ENCODE measurements around the gene SOWAHA. TPM values are rescaled to one million over a fixed set of nuclear protein-coding genes. Genes with fewer than 3 reads are reported as not detected.
A peak's percentile ranks its signal among the peaks of the same experiment; 100 is the strongest.

The SOWAHA gene
- polyA plus RNA-seq, 1 donor: 4.0 TPM

DNA sequence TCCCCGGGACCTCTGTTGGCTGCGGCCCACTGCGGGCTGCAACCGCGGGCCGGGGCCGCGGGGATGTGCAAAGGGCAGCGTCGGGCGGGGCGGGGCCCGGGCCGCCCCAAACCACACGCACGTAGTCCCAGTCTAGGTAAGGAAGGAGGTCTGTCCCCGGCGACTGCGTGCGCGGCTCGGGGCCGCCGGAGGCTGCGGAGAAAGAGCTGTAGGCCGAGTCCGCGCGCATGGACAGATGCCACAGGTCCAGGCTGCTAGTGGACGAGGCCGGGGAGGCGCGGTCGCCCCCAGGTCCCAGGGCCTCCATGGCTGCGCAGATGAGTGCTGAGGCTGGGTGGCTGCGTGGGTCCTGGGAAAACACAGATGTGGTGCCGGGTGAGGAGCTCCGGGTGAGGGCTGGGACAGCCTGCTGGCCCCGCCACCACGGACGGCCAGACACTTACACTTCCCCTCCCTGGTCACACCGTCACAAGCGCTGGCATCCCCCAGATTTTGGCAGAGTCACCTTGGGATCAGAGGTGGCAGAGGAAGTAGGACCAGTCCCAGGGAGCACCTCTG is 12.8 kb downstream of the SOWAHA start:
- DNase-seq: no peak

DNA sequence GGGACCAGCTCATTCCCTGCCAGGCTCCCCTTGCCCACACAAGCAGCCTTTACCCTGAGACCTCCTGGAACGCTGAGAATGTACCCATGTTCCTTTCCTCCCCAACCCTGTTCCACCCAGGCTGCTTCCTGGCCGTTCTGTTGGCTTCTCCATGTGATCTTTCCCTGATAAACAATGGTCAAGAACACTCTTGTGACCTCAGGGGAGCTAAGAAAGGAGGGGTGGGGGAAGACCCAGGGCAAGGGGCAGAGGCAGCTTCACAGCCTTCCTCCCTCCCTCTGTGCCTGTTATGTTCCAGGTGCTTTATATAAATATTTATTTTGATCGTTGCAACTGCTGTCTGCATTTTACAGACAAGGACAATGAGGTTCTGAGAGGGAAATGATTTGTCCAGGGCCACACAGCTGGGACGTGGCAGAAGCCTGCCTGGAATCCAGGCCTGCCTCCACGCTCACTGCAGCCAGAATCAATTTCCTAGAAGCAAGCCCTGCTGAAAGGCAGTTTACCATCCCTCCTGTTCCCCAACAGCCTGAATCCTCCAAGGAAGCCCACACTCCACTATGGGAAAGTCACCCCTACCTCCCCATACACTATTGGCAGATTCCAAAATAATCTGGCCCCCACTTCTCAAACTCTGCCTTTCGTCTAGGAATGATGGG is 13.5 kb downstream of the SOWAHA start:
- no peak for DNase-seq

DNA sequence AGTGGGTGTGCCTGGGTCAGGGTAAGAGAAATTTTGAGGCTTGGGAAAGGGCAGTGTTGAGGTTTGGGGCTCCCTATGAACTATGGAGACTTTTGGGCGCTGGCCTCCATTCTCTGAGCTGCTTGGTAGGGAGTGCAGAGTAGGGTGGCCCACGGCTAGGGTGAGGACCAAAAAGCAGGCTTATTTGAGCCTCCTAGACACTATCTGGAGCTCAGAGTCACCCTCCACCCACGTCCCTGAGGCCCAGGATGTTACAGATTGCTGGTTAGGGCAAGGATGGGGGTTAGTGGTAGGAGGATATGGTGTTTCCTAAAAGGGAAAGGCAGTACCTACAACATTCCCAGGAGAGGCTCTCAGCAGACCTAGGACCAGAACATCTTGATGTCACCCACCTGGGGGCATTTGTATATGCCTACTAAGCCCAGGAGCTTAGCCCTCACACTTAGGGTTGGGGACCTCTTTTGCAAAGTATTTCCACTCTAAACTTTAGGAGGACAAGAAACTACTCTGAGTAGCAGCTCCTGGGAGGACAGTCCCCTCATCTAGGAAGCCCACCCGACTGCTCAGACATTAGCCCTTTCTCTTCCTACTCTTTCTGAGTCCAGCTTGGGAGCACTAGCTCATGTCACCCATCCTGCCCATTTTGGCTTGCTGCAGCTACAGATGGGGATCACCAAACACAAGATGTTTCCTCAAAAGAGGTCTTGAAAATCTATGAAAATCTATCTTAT is 15.0 kb downstream of the SOWAHA start:
- DNase-seq: no peak

GRCh38 chr5:132828846-132829494 is 15.9 kb downstream of the SOWAHA start:
- DNase-seq: no peak

GRCh38 chr5:132829742-132830435 is 16.8 kb downstream of the SOWAHA start:
- DNase-seq: peak; percentile 77

DNA sequence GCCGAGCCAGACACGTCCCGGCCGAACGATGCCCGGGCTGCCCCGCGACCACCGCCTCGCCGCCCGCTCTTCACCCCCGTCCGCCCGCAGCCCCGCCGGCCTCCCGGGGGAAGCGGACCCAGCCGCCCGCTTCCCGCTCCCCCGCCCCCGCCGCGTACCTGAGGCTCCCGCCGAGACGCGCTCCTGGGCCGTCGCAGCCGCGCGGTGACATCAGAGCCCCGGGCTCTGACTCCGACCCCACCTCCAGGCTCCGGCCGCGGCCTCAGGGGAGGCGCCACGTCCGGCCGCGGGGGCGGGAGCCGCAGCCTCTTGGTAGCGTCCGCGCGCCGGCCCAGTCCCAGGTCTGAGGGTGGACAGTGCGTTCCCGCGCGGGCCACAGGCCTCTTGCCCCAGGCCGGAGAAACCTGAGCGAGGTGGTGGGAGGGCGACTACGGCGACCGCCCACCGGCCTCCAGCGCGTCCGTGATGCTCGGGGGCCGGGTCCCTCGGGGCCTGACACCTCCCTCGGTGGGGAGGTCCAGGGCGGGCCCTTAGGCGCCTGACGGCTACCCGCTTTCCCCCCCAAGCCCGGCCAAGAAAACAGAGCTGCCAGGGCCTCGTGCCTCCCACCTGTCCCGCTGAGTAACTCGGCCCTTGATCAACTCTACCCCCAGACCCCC is 17.5 kb downstream of the SOWAHA start, which contains the start of gene SHROOM1:
Gene SHROOM1 (minus strand): TSS at position 212 of the 659 bp plus-strand sequence. CDS start 4,507 bp downstream, outside the sequence.
- no peak for DNase-seq

DNA sequence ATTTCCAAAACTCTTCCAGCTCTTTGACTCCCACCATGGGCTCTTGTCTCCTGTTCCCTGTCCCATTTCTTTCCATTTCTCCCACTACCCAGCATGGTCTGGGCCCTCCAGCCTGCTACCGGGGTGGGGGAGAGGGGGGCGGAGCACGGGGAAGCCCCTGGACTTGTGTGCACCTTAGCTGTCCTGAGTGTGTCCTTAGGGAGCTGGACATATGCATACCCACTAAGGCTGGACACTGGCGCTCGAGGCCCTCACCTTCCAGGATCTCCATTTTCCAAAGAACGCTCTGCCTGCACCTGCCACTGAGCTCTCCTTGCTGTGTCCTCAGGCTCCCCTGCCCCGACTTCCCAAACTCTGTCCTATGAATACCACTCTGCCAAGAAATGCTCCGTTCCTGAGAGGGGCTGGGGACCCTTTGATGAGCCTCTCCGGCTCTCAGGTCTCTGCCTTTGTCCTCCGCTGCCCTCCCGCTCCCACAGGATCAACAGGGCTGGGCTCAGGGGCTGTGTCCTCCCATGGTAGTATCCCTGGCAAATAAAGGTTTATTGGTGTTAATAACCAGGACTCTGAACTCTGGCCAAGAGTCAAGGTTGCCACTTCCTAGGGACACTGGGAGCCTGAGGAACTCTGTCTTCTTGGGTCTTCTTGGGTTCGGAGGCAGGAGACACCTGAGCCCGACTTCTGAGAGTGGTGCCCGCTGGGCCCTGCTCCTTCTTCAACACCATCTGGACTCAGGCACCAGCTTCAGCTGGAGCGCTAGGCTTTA is 18.2 kb downstream of the SOWAHA start:
- no peak for DNase-seq

- no peak for DNase-seq
Observed at GRCh38 chr5:132832612-132833011, 19.5 kb downstream of the SOWAHA start.

DNA sequence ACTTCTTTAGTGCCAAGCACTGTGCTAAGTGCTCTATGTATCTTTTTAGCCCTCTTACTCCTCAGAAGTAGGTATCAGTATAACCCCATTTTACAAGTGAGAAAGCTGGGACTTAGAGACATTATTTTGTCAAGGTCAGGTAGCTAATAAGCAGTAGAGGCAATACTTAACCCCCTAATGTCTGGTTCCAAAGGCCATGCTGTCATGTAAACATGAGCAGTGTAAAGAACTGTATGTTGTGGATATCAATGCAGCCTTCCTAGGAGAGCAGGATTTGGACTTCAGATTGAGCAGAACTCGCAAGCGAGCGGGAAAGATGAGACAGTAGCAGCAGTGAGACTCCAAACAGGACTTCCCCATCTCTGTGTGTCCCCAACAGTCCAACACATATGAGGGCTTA is 21.0 kb downstream of the SOWAHA start:
- no peak for DNase-seq

DNA sequence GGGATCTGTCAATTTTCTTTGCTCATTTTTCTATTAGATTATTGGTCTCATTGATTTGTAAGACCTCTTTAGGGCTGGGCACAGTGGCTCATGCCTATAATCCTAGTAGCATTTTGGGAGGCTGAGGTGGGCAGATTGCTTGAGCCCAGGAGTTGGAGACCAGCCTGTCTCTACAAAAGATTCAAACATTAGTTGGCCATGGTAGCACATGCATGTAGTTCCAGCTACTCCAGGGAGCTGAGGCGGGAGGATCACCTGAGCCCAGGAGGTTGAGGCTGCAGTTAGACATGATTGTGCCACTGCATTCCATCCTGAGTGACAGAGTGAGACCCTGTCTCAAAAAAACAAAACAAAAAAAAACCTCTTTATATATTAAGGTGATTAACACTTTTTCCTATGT is 23.8 kb downstream of the SOWAHA start:
- no peak for DNase-seq

- DNase-seq: no peak
Observed at GRCh38 chr5:132837868-132838267, 24.8 kb downstream of the SOWAHA start.

DNA sequence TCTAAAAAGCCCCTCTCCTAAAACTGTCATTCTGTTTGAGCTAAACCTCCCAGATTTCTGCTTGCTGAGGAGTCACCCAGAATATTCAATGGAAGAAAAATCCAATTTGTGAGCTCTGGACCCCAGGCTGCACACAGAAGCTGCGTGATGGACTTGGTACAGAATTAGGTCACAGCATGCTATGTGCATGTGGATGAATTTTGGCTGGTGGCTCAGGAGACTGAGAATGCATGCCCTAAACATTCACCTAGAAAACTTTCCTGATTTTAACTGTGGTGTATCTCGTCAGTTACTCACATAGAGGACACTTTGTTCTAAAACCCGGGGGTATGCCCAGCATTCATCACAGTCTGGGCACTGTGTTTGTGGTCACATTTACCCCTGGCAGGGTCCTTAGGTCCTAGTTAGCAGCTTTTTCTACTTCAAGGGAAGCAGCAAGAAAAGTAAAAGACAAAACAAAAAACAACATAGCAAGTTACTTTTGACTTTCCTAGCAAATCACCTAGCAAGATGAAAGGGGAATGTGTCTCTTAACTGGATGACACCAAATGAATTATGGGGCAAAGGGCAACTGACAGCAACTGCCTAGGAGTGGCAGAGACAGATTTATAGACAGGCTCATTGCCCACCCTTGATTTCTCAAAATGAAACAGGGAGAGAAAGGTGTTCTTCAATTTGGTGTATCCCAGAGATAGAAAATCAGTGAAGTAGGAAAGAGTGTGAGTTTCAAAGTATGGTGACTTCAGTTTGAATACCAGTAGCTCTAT is 25.6 kb downstream of the SOWAHA start:
- DNase-seq: no peak

GRCh38 chr5:132839426-132840301 is 26.6 kb downstream of the SOWAHA start:
- DNase-seq: no peak

DNA sequence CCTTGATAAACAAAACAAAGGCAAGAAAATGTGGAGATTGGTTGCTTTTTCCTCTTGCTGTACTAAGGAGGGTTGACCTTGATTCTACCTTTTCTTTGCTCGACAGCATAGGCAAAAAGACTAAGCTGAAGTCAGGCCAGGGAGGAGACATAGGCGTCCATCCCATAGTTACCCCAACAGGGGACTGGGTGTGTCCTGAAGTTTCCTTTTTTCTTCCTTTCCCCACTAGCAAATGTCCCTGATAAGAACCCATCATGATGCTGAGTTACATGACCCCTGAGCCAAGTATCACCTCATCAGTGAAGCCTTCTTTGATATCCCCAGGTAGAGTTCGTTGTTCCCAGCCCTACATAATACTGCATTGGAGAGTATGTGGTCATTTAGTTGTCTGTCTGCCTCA is 27.2 kb downstream of the SOWAHA start:
- no peak for DNase-seq

DNA sequence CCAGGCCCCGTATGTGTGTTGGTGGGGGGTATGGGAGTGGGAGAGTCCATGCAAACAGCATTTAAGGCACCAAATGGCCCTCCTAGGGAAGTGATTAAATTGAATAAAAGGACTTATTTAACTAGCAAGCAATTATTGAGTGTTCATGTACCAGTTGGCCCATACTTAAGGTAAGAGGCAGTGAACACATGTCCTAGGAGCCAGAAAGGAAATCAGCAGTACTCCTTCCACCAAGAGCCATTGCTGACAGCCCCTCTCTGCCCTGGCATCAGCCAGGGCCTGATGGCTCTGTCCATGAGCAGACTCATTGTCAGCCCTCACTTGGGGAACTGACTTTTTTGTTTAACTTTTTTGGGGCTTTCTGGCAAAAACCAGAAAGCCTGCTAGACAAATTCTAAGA is 27.8 kb downstream of the SOWAHA start:
- no peak for DNase-seq

- no peak for DNase-seq
Observed at GRCh38 chr5:132841305-132841704, 28.2 kb downstream of the SOWAHA start.

DNA sequence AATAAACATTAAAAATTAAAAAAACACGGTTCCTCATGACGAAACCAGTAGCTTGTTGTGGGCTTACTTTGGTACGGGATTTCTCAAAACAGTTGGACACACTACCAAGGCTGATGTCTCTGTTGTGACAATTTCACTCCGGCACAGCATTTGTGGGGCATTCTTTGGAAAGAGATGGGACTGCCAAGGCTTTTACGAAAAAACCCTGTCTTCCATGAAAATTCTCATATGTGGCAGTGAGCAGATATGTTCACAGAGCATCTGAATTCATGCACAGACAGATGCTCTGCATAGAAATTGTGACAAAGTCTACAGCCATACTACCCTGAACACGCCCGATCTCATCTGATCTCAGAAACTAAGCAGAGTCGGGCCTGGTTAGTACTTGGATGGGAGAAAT is 35.2 kb downstream of the SOWAHA start:
- no peak for DNase-seq

GRCh38 chr5:132849347-132849746 is 36.2 kb downstream of the SOWAHA start:
- DNase-seq: no peak

GRCh38 chr5:132850066-132850465 is 37.0 kb downstream of the SOWAHA start:
- DNase-seq: no peak
